Spleen (tissue), 7 donors: ENCODE data around the gene CUL1.

ENCODE experiments used
- CTCF ChIP-seq, 11 experiments: fragments of 200-600 bp in 7 of 11; fragments of 450-650 bp in 4 of 11; sonication (generic) in 4 of 11; IDR thresholded peaks in 8 of 11; conservative IDR thresholded peaks in 3 of 11; 1 replicate in 7 of 11; 2 replicates in 4 of 11; pipeline versions ENCODE4 v1.4.0 to v1.8.0; 2016 to 2021; ENCODE audit warnings: antibody characterized with exemption in 11 of 11, inconsistent platforms in 4 of 11, mild to moderate bottlenecking in 1 of 11
- POLR2A ChIP-seq, 3 donors: fragments of 450-650 bp; IDR thresholded peaks; one replicate each; pipeline ENCODE4 v1.5.1; 2017; ENCODE audit warnings: antibody characterized with exemption in 3 of 3, mild to moderate bottlenecking in 1 of 3
- POLR2AphosphoS5 ChIP-seq, 3 donors: sonication (generic); formaldehyde crosslinking; IDR thresholded peaks; one replicate each; pipeline ENCODE4 v1.5.1; 2017; ENCODE audit warnings: antibody characterized with exemption in 3 of 3
- donor health status: DM: no; HTN: no; CAD: no; lungs with moderate emphysema.
- donor health status: DM: no; HTN: no; CAD: no.
- donor health status: DM: no; HTN: no; CAD: no.

DNA sequence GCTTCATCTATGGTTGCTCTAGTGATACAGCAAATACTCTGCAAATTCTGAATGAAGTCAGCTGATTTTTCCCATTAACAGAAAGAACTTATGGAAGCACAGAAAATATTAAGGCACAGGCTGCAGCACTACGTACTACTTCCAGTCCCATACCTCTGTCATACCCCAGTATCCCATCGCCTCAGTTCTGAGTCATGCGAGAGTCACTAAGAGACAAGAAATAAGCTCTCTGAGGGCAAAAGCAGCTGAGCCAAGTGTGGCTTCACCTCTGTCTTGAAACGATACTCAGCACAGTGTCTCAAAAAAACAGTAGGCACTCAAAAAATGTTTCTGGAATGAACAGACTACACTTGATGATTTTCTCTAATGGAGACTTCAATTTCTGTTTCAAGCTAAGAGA is 137.2 kb downstream of the CUL1 start:
- TF ChIP-seq POLR2AphosphoS5 (IDR thresholded peaks at IDR 0.05) (no peak), CTCF (IDR thresholded peaks at IDR 0.05 in 8 of 11, conservative IDR thresholded peaks at IDR 0.05 in 3 of 11) (no peak), POLR2A (IDR thresholded peaks at IDR 0.05) (no peak)
